Measurements from ENCODE around the gene CNIH2.
"Not testable (repeated sequence)": the region's sequence is repeated elsewhere in the genome, so short reads cannot be mapped to it uniquely, and the experiment has no call there.

The CNIH2 gene

GRCh38 chr11:66259956-66260355 is 18.0 kb upstream of the CNIH2 start:
- no peak for FAIRE-seq

DNA sequence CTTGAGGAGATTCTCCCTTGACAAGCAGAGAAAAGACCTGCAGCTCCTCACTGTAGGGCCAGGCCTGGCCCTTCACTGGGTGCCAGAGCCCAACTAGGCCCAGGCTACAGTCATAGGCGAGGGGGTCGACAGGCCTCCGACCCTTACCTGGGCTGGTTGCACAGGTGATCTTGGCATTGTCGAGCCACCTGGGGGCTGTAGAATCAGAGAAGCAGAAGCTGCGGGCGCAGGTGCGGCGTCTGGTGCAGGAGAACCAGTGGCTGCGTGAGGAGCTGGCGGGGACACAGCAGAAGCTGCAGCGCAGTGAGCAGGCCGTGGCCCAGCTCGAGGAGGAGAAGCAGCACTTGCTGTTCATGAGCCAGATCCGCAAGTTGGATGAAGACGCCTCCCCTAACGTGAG is 16.4 kb upstream of the CNIH2 start:
- no peak for FAIRE-seq

DNA sequence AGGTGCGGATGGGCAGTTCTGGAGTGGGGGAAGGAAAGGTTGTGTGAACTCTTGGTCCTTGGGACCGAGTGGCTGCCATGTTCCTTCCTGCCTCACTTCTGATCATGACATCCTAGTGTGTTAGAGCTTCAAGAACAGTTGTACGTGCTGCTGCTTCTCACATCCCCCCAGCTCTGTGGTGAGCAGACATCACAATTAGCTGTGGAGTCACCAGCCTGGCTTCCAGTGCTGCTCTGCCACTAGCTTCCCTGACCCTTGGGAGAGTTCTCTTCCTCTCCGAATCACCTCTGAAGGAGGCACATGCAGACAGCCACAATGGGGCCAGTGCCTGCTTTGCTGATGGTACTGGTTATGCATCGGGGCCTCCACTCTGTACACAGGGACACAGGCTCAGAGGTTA is 15.8 kb upstream of the CNIH2 start:
- FAIRE-seq = no peak

GRCh38 chr11:66262696-66263095 is 15.3 kb upstream of the CNIH2 start:
- no peak for FAIRE-seq

DNA sequence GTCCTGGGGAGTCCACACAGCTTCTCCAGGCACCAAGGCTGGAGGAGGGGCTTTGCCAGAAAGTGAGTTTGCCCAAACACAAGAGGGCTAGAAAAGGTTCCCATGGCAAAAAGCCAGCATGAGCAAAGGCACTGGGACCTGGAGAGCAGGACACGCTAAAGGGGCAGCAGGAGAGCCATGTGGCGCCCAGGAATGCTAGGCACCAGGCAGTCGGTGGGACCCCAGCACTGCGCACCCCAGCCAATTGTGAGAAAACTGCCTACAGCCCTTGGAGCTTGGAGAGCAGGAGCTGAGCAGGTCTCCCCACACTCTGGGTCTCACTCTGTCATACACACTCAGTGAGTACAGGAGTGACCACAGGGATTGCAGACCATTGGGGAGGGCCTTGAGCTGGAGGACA is 14.7 kb upstream of the CNIH2 start:
- no peak for FAIRE-seq

DNA sequence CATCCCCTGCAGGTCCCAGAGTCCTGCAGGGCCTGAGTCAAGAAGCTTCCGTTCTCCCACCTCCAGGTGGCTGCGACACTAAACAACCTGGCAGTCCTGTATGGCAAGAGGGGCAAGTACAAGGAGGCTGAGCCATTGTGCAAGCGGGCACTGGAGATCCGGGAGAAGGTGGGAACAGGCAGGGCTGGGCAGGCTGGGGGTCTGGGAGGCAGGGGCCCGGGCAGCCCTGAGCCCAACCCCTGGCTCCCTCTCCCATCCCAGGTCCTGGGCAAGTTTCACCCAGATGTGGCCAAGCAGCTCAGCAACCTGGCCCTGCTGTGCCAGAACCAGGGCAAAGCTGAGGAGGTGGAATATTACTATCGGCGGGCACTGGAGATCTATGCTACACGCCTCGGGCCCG is 14.2 kb upstream of the CNIH2 start:
- FAIRE-seq = no peak

GRCh38 chr11:66264383-66264782 is 13.6 kb upstream of the CNIH2 start:
- no peak for FAIRE-seq

DNA sequence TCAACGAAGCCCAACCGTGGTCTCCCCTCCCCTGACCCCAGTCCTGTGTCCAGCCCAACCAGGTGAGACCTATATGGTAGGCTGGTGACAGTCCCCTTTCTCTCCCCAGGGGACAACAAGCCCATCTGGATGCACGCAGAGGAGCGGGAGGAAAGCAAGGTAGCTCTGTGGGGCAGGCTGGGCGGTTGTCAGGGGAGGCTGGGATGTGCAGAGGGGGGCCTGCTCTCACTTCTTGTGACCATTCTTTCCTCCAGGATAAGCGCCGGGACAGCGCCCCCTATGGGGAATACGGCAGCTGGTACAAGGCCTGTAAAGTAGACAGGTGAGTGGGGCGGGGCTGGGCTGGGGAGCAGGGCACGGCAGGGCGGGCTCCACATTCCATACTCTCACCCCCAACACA is 13.1 kb upstream of the CNIH2 start:
- FAIRE-seq = no peak

- FAIRE-seq = no peak
Observed at GRCh38 chr11:66265531-66266377, 12.2 kb upstream of the CNIH2 start.

DNA sequence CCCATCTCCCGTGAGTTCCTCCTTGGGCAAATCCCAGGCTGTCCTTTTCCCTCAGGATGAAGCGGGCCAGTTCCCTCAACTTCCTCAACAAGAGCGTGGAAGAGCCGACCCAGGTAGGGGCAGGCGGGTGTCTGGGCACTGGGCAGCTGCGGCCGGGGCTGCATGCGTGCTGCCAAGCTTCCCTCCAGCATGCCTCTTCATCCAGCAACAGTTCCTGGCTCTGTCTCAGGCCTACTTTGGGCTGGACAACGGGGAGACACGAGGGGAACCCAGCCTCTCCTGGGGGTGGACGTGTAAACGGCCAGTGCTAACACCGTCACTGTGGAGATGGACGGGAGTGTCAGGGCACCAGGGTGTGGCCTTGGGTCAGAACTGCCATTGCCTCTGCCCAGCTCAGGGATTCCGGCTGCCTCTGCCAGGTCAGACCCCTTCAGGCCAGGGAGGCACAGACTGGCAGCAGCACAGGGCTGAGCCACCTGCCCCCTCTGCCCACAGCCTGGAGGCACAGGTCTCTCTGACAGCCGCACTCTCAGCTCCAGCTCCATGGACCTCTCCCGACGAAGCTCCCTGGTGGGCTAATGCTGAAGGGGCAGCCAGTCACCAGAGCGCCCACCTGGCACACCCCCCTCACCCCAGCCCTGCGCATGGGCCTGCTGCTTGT is 11.5 kb upstream of the CNIH2 start:
- no peak for FAIRE-seq

GRCh38 chr11:66267039-66267378 is 11.0 kb upstream of the CNIH2 start:
- no peak for FAIRE-seq

DNA sequence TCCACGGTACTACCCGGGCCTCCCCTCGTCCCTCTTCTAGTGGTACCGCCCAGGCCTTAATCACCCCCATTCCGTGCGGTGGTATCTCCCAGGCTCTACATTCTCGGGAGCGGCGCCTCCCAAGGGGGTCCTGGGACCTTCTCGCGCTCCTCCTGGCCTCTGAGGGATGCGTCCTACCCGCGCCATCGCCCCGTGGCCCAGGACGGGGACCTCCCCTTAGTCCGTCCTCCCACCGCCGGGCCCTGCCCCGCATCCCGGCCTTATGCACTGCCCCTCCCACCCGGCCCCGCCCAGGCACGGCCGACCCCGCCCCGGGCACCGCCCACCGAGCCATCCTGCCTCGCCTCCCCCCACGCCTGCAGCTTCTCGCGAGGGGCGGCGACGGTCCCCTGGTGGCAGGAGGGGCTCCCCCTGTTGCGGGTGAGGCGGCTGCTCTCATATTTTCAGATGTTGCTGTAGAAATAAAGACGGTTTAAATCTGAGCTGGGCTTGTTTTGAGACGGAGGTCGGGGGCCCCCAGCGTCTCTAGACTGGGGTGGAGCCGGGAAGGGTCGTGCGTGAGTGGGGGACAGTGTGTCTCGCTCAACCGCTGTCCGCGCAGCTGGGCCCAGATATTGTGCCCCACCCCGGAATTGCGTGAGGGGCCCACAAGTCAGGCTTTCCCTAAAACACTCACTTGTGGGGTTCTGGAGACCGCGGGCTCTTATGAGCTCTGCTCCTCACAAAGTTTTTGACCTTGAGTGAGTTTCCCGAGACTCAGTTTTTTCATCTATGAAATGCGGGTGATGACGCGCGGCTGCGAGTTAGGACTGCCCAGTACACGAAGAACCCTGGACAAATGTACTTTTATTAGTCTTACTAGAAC is 10.4 kb upstream of the CNIH2 start:
- no peak for FAIRE-seq

- peak; percentile 98 for FAIRE-seq
Observed at GRCh38 chr11:66268244-66268951, 9.6 kb upstream of the CNIH2 start, which contains the start of gene RAB1B. Gene RAB1B, plus strand, starts transcription at chr11:66268639. Its CDS starts 41 bp downstream, at chr11:66268680.

- FAIRE-seq = no peak
Observed at GRCh38 chr11:66268952-66269905, 8.7 kb upstream of the CNIH2 start.

DNA sequence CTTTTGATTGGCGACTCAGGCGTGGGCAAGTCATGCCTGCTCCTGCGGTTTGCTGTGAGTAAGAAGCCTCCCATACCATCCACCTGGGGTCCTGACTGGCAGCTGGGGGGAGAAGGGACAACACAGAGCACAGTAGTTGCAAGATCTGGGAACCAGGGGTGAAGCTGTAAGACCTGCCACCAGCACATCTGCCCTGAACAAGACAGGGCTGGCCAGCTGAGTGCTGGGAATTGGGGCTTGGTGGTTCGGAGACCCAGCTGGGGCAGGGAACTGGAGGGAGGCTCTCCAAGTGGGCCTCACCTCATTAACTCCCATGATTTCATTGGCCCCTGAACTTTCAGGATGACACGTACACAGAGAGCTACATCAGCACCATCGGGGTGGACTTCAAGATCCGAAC is 6.2 kb upstream of the CNIH2 start:
- FAIRE-seq = no peak

DNA sequence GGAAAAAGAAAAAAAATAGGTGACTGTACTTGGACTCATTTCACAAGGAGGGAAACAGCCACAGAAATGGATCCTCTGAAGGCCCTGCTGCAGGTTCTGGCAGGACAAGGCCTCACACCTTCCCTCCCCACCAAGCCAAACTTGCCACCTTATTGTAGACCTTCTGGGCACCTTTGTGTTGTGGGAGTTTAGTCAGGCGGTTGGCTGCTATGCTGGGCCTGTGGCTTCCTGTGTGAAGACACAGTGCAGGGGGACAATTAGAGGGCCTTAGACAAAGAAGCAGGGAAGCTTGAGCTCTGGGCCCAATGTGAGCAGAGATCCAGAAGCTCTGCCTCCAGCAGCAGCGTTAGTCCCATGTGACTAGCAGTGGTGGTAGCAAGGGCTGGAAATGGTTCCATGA is 5.4 kb upstream of the CNIH2 start:
- no peak for FAIRE-seq

DNA sequence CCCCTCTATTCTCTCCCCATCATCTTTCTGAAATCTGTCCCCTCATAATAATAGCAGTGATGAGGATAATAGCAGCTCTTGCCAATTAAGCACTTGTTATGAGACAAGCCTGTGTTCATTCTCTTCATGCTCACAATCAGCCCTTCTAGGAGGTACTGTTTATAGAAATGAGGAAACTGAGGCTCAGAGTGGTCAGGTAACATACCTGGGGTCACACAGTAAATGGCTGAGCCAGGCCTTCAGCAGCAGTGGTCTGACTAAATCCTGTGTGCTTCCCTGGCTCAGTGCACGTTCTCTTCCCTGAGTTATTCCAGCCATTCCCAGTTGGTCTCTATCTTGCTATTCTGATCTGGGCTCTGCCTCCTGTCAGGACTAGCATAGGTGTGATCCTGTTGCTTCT is 3.8 kb upstream of the CNIH2 start:
- no peak for FAIRE-seq

DNA sequence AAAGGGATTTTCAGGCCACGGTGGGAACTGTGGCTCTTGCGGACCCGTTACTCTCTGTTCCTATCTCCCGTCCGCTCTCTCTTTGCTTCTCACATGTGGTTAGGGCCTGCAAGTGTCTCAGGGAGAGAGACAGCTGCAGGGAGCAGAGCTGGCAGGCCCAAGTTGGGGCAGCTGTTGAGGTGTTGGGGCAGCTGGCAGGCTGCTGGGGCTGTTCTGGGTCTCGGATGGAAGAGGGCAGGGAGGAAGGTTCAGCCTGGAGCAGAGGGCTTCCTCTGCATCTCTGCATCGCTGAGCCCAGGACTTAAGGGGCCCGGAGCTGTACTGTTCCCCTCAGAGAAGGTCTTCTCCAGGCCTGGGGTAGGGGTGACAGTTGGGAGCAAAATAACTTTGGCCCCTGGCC is 2.6 kb upstream of the CNIH2 start:
- FAIRE-seq = no peak

DNA sequence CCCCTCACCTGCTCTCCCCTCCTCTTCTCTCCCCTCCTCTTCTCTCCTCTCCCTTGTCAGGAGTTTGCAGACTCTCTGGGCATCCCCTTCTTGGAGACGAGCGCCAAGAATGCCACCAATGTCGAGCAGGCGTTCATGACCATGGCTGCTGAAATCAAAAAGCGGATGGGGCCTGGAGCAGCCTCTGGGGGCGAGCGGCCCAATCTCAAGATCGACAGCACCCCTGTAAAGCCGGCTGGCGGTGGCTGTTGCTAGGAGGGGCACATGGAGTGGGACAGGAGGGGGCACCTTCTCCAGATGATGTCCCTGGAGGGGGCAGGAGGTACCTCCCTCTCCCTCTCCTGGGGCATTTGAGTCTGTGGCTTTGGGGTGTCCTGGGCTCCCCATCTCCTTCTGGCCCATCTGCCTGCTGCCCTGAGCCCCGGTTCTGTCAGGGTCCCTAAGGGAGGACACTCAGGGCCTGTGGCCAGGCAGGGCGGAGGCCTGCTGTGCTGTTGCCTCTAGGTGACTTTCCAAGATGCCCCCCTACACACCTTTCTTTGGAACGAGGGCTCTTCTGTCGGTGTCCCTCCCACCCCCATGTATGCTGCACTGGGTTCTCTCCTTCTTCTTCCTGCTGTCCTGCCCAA is 1.9 kb upstream of the CNIH2 start:
- no peak for FAIRE-seq

GRCh38 chr11:66276619-66277018 is 1.4 kb upstream of the CNIH2 start:
- FAIRE-seq = not testable (repeated sequence)

DNA sequence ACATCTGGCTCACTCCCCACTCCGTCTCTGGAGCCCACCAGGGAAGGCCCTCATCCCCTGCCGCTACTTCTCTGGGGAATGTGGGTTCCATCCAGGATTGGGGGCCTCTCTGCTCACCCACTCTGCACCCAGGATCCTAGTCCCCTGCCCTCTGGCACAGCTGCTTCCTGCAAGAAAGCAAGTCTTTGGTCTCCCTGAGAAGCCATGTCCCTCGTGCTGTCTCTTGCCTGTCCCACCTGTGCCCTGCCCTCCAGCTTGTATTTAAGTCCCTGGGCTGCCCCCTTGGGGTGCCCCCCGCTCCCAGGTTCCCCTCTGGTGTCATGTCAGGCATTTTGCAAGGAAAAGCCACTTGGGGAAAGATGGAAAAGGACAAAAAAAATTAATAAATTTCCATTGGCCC is 911 bp upstream of the CNIH2 start:
- not testable (repeated sequence) for FAIRE-seq

Measured in G401.6 (cell line).